ENCODE data around the gene NFKBIE. TPM values are rescaled to one million over a fixed set of nuclear protein-coding genes. Genes with fewer than 3 reads are reported as not detected.

The NFKBIE gene
- total RNA-seq, 1 experiment from 2014 or later, result 7.6 TPM

GRCh38 chr6:44245912-44246662 lies 19.3 kb downstream of the NFKBIE start:
- H3K27ac ChIP-seq (ENCODE audit: low read depth, low read length), result peak overlapping the region; percentile 82
- ChIA-PET RAD21 (ENCODE audit: low non-redundant PET in 1 of 2, low total read pairs in 2 of 2, uncharacterized antibody in 2 of 2, unreplicated experiment in 2 of 2) (interaction anchor here in 1 of 2 experiments (1.3 kb wide), 1 partner anchor 23 kb away, joined by 3 read pairs; the partner anchor contains the start of gene SLC29A1), POLR2A (interaction anchor here (0.6 to 4.0 kb wide), 20 partner anchors 9 to 476 kb away, joined by 3 to 74 read pairs (median 4); partner anchors contain the start of genes AARS2, SLC29A1, SLC35B2 and TMEM63B), CTCF (interaction anchor here (0.8 to 4.0 kb wide), 6 partner anchors 9 to 73 kb away, joined by 3 to 16 read pairs (median 10); partner anchors contain the start of gene SLC35B2)
- H2AFZ ChIP-seq (ENCODE audit: low read depth, low read length, poor library complexity, severe bottlenecking), result no peak overlapping the region
- peaks cover 10 to 31% of the 10 kb centered on the region in 2 experiments for H3K4me1 ChIP-seq (ENCODE audit: control insufficient read depth in 1 of 2, insufficient read depth in 2 of 2, low read length in 2 of 2)
- DNase-seq (ENCODE audit: low read depth, low spot score), result peak; percentile 89
- peak; percentile 83 for ATAC-seq
- H3K9me2 ChIP-seq (ENCODE audit: insufficient read depth), result no peaks in the 10 kb centered on the region
- H3K9ac ChIP-seq (ENCODE audit: low read length), result peak overlapping the region; percentile 95
- TF ChIP-seq ZNF274 (IDR thresholded peaks at IDR 0.05; ENCODE audit: low read depth, low read length) (no peak), ELF1 (IDR thresholded peaks at IDR 0.05; ENCODE audit: borderline replicate concordance, low read depth) (no peak), CTCF (IDR thresholded peaks at IDR 0.05 in 2 of 3, conservative IDR thresholded peaks at IDR 0.05 in 1 of 3; ENCODE audit: borderline replicate concordance in 1 of 3, insufficient read depth in 1 of 3, low read depth in 2 of 3, low read length in 2 of 3) (peak in 2 of 3 experiments; percentile 10 to 17; a peak in 2 of 6 replicates), REST (IDR thresholded peaks at IDR 0.05; ENCODE audit: low read depth) (no peak), MAX (IDR thresholded peaks at IDR 0.05) (no peak), ZFX (IDR thresholded peaks at IDR 0.05) (no peak), POLR2AphosphoS5 (IDR thresholded peaks at IDR 0.05; ENCODE audit: low read depth, low read length) (peak; percentile 60; the same call in 1 of the 2 replicates), TCF7L2 (IDR thresholded peaks at IDR 0.05; ENCODE audit: borderline replicate concordance, extremely low read depth, insufficient read depth, insufficient read length) (peak; percentile 34)
- no peaks in the 10 kb centered on the region for H3K9me3 ChIP-seq (ENCODE audit: control insufficient read depth in 1 of 2, insufficient read depth in 1 of 2, low read depth in 1 of 2, low read length in 2 of 2)
- H4K20me1 ChIP-seq (ENCODE audit: insufficient read depth), result peaks cover 37% of the 10 kb centered on the region
- H3K79me2 ChIP-seq (ENCODE audit: insufficient read depth, low read length), result peaks cover 42% of the 10 kb centered on the region
- H3K4me3 ChIP-seq (replicated peaks in 1 of 2; ENCODE audit: low read depth in 1 of 2, low read length in 2 of 2), result peak overlapping the region; percentile 82 to 100
- peaks cover 30 to 41% of the 10 kb centered on the region in 2 experiments for H3K36me3 ChIP-seq (ENCODE audit: control insufficient read depth in 1 of 2, insufficient read depth in 2 of 2, low read length in 2 of 2)
- H3K4me2 ChIP-seq (ENCODE audit: low read length), result peak overlapping the region; percentile 83
- no peaks in the 10 kb centered on the region for H3K27me3 ChIP-seq (ENCODE audit: insufficient read depth, low read length)
- BruUV-seq (replicated peaks), result TSS peak; percentile 82
- intact Hi-C loops (cut with micrococcal nuclease), result loop anchor here (2.0 kb wide), 1 partner anchor 617 kb away; the partner anchor contains the start of gene GTPBP2

Data from HCT116 (cell line).